NT2/D1 (cell line): Measurements from ENCODE around the gene MARCHF6.

ENCODE experiments used
- SUZ12 ChIP-seq: IDR thresholded peaks from 2 replicates; pipeline ENCODE4 v1.6.1; 2011; ENCODE audit not compliant: insufficient read length, insufficient read depth; ENCODE audit errors: extremely low read depth
- YY1 ChIP-seq: IDR thresholded peaks from 2 replicates; pipeline ENCODE4 v1.6.1; 2011; ENCODE audit not compliant: insufficient read length, insufficient read depth
- ZNF274 ChIP-seq: IDR thresholded peaks from 2 replicates; pipeline ENCODE4 v1.6.1; 2011; ENCODE audit warnings: mild to moderate bottlenecking, low read depth, low read length

- TF ChIP-seq ZNF274 (no peak), YY1 (no peak), SUZ12 (no peak)
These were observed 25.2 kb upstream of the MARCHF6 start for GRCh38 chr5:10328323-10328722.
